GM23338 (cell line): Measurements from ENCODE around the gene RRAS. TPM values are rescaled to one million over a fixed set of nuclear protein-coding genes. Genes with fewer than 3 reads are reported as not detected.

Source experiments
- ATAC-seq: fragments of 200-7000 bp; cut with Tn5 transposase; 3 replicates; pipeline ENCODE4 v1.9.1; 2020
- DNase-seq: peaks from one replicate; pipeline ENCODE4 v3.0.0-alpha.2; 2015; ENCODE audit warnings: low spot score
- H2AFZ ChIP-seq: fragments of 200-600 bp; sonication (generic); 2 replicates; pipeline ENCODE4 v1.8.0; 2016; ENCODE audit warnings: antibody characterized with exemption, mild to moderate bottlenecking, moderate library complexity
- H3F3A ChIP-seq: fragments of 200-600 bp; sonication (generic); replicated peaks from 2 replicates; pipeline ENCODE4 v1.8.0; 2017; ENCODE audit warnings: antibody characterized with exemption, mixed run types, low read depth
- H3K27ac ChIP-seq: fragments of 200-600 bp; sonication (generic); 2 replicates; pipeline ENCODE4 v1.6.1; 2016; ENCODE audit warnings: low read depth
- H3K27me3 ChIP-seq: fragments of 200-600 bp; sonication (generic); 2 replicates; pipeline ENCODE4 v1.8.0; 2016; ENCODE audit warnings: mild to moderate bottlenecking, mixed run types, moderate library complexity; ENCODE audit not compliant: insufficient read depth
- H3K36me3 ChIP-seq: fragments of 200-600 bp; sonication (generic); 2 replicates; pipeline ENCODE4 v1.8.0; 2016; ENCODE audit warnings: mild to moderate bottlenecking; ENCODE audit not compliant: insufficient read depth
- H3K4me1 ChIP-seq: fragments of 200-600 bp; sonication (generic); 2 replicates; pipeline ENCODE4 v1.8.0; 2016; ENCODE audit warnings: mild to moderate bottlenecking, moderate library complexity; ENCODE audit not compliant: insufficient read depth
- H3K4me2 ChIP-seq: fragments of 200-600 bp; sonication (generic); 2 replicates; pipeline ENCODE4 v1.7.1; 2017; ENCODE audit warnings: mixed run types
- H3K4me3 ChIP-seq: fragments of 200-600 bp; sonication (generic); 2 replicates; pipeline ENCODE4 v1.6.1; 2016; ENCODE audit warnings: mixed run types
- H3K79me2 ChIP-seq: fragments of 200-600 bp; sonication (generic); replicated peaks from 2 replicates; pipeline ENCODE4 v1.8.0; 2017; ENCODE audit warnings: mild to moderate bottlenecking; ENCODE audit not compliant: insufficient read depth
- H3K9me2 ChIP-seq: fragments of 200-600 bp; sonication (generic); 2 replicates; pipeline ENCODE4 v1.8.0; 2017; ENCODE audit not compliant: insufficient read depth
- H4K20me1 ChIP-seq: fragments of 200-600 bp; sonication (generic); replicated peaks from 2 replicates; pipeline ENCODE4 v1.8.0; 2017; ENCODE audit warnings: mild to moderate bottlenecking; ENCODE audit not compliant: insufficient read depth
- H3K27ac Mint-ChIP-seq: 2 replicates; pipeline ENCODE4 v1.8.0; 2020; ENCODE audit warnings: inconsistent platforms, mild to moderate bottlenecking, moderate library complexity, mixed read lengths
- H3K27me3 Mint-ChIP-seq: 3 replicates; pipeline ENCODE4 v1.8.0; 2022; ENCODE audit warnings: low read depth, mild to moderate bottlenecking, moderate library complexity, mixed read lengths, inconsistent platforms; ENCODE audit not compliant: insufficient read depth, poor library complexity
- H3K36me3 Mint-ChIP-seq: 3 replicates; pipeline ENCODE4 v1.8.0; 2021; ENCODE audit warnings: low read depth, mild to moderate bottlenecking, inconsistent platforms, moderate library complexity, mixed read lengths
- H3K4me1 Mint-ChIP-seq: 3 replicates; pipeline ENCODE4 v1.8.0; 2020; ENCODE audit warnings: mild to moderate bottlenecking, inconsistent platforms, mixed read lengths
- H3K4me3 Mint-ChIP-seq: 3 replicates; pipeline ENCODE4 v1.8.0; 2021; ENCODE audit warnings: moderate library complexity, mild to moderate bottlenecking, inconsistent platforms, mixed read lengths
- H3K9me3 Mint-ChIP-seq: 3 replicates; pipeline ENCODE4 v1.8.0; 2020; ENCODE audit warnings: moderate library complexity, mild to moderate bottlenecking, inconsistent platforms, mixed read lengths
- EZH2 ChIP-seq: fragments of 200-600 bp; sonication (generic); IDR thresholded peaks from one replicate; pipeline ENCODE4 v1.8.0; 2017; ENCODE audit warnings: antibody characterized with exemption, mild to moderate bottlenecking, low read depth; ENCODE audit not compliant: unreplicated experiment
- NANOG ChIP-seq: IDR thresholded peaks from 2 replicates; pipeline ENCODE4 v1.6.1; 2016; ENCODE audit warnings: antibody characterized with exemption, borderline replicate concordance
- STAT1 ChIP-seq: IDR thresholded peaks from one replicate; pipeline ENCODE4 v1.6.1; 2016; ENCODE audit warnings: antibody characterized with exemption; ENCODE audit not compliant: unreplicated experiment
- polyA plus RNA-seq: library from polyadenylated mRNA; unstranded; fragments of >200 nt; fragmentation: Nextera tagmentation; extraction: Ambion mirVana; gene quantifications from 2 replicates; pipeline ENCODE4 v1.2.1, GENCODE V29; 2016
- total RNA-seq: library from RNA; depleted of rRNA; stranded (reverse); fragments of >200 nt; shearing (Covaris generic); gene quantifications from 2 replicates; pipeline ENCODE4 v1.2.3, GENCODE V29; 2014
- TF ChIP-seq, protein P1 (sequence below): fragments of 250-450 bp; sonication (Bioruptor Pico); IDR thresholded peaks from 2 replicates; pipeline ENCODE4 v1.5.0; 2020; ENCODE audit warnings: mild to moderate bottlenecking, moderate library complexity
- TF ChIP-seq, protein P2 (sequence below): IDR thresholded peaks from 2 replicates; pipeline ENCODE4 v1.6.1; 2016; ENCODE audit warnings: antibody characterized with exemption
- TF ChIP-seq, protein P3 (sequence below): IDR thresholded peaks from one replicate; pipeline ENCODE4 v1.6.1; 2018; ENCODE audit warnings: antibody characterized with exemption; ENCODE audit not compliant: unreplicated experiment
- TF ChIP-seq, protein P4 (sequence below), 2 experiments: fragments of 200-600 bp in 1 of 2; sonication (generic) in 1 of 2; conservative IDR thresholded peaks; 2 replicates each; pipeline versions ENCODE4 v1.5.1 to v1.6.1; 2016 to 2017; ENCODE audit warnings: antibody characterized with exemption in 2 of 2, low read depth in 2 of 2, mild to moderate bottlenecking in 2 of 2, moderate library complexity in 1 of 2

The RRAS gene
- total and polyA plus RNA-seq, 2 experiments from 2014 or later = 9.3 to 30.0 TPM

DNA sequence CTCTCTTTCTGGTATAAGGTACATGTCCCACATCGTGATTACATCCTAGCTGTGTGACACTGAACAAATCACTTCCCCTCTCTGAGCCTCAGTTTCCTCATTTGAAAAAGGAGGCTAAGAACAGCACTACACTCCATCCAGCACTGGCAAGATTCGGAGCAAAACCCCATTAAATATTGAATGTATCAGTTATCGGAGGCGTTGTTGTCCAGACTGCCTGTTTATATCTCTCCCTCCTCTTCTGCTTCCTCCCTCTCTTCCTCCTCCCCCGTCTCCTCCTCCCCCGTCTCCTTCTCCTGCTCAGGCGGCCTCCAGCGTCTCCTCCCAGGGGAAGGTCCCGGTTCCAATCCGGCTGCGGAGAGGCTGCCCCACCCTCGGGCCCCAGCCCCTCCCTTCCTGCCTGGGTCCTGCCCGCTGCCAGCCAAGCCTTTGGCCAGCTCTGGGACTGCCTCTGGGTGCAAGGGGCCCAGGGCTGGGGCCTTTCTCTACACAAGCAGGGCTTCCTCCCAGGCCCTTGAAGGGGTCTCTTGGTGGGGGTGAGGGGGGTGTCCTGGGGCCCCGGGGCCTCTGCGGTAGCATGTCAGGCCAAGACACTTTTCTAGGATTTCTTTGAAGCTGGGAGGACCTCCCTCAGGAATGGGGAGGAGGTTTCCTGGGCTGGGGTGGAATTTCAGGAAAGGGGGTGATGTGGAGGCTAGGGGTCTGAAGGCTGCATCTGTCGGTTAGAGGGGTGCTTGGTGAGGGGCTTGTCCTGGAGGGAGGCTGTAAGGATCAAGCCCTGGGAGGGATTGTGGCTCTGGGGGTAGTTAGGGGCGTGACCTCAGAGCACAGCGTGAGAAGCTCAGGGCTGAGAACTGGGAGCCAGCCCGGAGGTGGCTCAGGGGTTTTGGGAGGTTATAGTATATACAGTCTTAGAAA is 1.9 kb downstream of the RRAS start (continued):
- TF ChIP-seq, protein P1, sequence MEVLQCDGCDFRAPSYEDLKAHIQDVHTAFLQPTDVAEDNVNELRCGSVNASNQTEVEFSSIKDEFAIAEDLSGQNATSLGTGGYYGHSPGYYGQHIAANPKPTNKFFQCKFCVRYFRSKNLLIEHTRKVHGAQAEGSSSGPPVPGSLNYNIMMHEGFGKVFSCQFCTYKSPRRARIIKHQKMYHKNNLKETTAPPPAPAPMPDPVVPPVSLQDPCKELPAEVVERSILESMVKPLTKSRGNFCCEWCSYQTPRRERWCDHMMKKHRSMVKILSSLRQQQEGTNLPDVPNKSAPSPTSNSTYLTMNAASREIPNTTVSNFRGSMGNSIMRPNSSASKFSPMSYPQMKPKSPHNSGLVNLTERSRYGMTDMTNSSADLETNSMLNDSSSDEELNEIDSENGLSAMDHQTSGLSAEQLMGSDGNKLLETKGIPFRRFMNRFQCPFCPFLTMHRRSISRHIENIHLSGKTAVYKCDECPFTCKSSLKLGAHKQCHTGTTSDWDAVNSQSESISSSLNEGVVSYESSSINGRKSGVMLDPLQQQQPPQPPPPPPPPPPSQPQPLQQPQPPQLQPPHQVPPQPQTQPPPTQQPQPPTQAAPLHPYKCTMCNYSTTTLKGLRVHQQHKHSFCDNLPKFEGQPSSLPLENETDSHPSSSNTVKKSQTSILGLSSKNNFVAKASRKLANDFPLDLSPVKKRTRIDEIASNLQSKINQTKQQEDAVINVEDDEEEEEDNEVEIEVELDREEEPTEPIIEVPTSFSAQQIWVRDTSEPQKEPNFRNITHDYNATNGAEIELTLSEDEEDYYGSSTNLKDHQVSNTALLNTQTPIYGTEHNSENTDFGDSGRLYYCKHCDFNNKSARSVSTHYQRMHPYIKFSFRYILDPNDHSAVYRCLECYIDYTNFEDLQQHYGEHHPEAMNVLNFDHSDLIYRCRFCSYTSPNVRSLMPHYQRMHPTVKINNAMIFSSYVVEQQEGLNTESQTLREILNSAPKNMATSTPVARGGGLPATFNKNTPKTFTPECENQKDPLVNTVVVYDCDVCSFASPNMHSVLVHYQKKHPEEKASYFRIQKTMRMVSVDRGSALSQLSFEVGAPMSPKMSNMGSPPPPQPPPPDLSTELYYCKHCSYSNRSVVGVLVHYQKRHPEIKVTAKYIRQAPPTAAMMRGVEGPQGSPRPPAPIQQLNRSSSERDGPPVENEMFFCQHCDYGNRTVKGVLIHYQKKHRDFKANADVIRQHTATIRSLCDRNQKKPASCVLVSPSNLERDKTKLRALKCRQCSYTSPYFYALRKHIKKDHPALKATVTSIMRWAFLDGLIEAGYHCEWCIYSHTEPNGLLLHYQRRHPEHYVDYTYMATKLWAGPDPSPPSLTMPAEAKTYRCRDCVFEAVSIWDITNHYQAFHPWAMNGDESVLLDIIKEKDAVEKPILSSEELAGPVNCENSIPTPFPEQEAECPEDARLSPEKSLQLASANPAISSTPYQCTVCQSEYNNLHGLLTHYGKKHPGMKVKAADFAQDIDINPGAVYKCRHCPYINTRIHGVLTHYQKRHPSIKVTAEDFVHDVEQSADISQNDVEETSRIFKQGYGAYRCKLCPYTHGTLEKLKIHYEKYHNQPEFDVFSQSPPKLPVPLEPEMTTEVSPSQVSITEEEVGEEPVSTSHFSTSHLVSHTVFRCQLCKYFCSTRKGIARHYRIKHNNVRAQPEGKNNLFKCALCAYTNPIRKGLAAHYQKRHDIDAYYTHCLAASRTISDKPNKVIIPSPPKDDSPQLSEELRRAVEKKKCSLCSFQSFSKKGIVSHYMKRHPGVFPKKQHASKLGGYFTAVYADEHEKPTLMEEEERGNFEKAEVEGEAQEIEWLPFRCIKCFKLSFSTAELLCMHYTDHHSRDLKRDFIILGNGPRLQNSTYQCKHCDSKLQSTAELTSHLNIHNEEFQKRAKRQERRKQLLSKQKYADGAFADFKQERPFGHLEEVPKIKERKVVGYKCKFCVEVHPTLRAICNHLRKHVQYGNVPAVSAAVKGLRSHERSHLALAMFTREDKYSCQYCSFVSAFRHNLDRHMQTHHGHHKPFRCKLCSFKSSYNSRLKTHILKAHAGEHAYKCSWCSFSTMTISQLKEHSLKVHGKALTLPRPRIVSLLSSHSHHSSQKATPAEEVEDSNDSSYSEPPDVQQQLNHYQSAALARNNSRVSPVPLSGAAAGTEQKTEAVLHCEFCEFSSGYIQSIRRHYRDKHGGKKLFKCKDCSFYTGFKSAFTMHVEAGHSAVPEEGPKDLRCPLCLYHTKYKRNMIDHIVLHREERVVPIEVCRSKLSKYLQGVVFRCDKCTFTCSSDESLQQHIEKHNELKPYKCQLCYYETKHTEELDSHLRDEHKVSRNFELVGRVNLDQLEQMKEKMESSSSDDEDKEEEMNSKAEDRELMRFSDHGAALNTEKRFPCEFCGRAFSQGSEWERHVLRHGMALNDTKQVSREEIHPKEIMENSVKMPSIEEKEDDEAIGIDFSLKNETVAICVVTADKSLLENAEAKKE (CRISPR knock-in tag) = no peak
- TF ChIP-seq, protein P2, sequence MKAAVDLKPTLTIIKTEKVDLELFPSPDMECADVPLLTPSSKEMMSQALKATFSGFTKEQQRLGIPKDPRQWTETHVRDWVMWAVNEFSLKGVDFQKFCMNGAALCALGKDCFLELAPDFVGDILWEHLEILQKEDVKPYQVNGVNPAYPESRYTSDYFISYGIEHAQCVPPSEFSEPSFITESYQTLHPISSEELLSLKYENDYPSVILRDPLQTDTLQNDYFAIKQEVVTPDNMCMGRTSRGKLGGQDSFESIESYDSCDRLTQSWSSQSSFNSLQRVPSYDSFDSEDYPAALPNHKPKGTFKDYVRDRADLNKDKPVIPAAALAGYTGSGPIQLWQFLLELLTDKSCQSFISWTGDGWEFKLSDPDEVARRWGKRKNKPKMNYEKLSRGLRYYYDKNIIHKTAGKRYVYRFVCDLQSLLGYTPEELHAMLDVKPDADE = no peak

DNA sequence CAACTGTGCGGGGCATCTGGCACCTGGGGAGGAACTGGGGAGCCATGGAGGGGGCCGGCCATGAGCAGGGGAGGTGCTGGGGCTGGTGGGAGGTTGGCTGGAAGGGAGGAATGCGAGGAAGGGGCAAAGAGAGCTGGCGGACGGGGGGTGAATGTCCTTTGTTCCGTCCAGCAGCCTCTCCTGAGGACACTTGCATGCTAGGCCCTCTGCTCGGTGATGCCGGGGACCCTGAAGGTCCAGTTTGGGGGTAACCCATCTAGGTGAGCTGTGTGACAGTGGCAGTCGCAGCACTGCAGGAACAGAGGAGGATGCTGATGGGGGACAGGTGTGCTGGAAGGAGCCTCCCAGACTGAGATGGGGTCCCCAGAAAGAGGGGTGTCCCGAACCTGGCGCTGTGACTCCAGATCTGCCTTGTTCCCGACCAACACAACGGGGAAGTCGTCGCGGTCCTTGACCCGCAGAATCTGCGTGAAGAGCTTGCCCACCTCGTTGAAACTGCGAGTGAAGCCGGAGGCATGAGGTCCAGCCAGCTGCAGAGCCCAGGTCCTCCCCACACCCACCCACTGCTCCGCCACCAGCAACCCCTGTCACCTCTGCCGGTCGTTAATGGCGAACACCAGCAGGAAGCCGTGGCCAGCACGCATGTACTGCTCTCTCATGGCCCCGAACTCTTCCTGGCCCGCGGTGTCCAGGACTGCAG is 3.6 kb downstream of the RRAS start:
- no peak overlapping the region for H3K4me2 ChIP-seq
- Mint-ChIP-seq H3K27me3 (peaks cover 50% of the 10 kb centered on the region), H3K4me1 (peaks cover 45% of the 10 kb centered on the region), H3K36me3 (no peaks in the 10 kb centered on the region; the same call in 2 of the 3 replicates), H3K4me3 (no peak overlapping the region; the same call in 2 of the 3 replicates), H3K9me3 (peaks cover 2% of the 10 kb centered on the region; the same call in 1 of the 3 replicates), H3K27ac (no peak overlapping the region)
- no peak for TF ChIP-seq EZH2
- no peak for TF ChIP-seq NANOG
- TF ChIP-seq, protein P3, sequence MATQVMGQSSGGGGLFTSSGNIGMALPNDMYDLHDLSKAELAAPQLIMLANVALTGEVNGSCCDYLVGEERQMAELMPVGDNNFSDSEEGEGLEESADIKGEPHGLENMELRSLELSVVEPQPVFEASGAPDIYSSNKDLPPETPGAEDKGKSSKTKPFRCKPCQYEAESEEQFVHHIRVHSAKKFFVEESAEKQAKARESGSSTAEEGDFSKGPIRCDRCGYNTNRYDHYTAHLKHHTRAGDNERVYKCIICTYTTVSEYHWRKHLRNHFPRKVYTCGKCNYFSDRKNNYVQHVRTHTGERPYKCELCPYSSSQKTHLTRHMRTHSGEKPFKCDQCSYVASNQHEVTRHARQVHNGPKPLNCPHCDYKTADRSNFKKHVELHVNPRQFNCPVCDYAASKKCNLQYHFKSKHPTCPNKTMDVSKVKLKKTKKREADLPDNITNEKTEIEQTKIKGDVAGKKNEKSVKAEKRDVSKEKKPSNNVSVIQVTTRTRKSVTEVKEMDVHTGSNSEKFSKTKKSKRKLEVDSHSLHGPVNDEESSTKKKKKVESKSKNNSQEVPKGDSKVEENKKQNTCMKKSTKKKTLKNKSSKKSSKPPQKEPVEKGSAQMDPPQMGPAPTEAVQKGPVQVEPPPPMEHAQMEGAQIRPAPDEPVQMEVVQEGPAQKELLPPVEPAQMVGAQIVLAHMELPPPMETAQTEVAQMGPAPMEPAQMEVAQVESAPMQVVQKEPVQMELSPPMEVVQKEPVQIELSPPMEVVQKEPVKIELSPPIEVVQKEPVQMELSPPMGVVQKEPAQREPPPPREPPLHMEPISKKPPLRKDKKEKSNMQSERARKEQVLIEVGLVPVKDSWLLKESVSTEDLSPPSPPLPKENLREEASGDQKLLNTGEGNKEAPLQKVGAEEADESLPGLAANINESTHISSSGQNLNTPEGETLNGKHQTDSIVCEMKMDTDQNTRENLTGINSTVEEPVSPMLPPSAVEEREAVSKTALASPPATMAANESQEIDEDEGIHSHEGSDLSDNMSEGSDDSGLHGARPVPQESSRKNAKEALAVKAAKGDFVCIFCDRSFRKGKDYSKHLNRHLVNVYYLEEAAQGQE = no peak
- no peak for TF ChIP-seq STAT1
- TF ChIP-seq, protein P4, sequence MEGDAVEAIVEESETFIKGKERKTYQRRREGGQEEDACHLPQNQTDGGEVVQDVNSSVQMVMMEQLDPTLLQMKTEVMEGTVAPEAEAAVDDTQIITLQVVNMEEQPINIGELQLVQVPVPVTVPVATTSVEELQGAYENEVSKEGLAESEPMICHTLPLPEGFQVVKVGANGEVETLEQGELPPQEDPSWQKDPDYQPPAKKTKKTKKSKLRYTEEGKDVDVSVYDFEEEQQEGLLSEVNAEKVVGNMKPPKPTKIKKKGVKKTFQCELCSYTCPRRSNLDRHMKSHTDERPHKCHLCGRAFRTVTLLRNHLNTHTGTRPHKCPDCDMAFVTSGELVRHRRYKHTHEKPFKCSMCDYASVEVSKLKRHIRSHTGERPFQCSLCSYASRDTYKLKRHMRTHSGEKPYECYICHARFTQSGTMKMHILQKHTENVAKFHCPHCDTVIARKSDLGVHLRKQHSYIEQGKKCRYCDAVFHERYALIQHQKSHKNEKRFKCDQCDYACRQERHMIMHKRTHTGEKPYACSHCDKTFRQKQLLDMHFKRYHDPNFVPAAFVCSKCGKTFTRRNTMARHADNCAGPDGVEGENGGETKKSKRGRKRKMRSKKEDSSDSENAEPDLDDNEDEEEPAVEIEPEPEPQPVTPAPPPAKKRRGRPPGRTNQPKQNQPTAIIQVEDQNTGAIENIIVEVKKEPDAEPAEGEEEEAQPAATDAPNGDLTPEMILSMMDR (conservative IDR thresholded peaks at IDR 0.05; ENCODE audit: low read depth in 2 of 2) = no peak
- no peak overlapping the region for H3K4me3 ChIP-seq
- no peaks in the 10 kb centered on the region for H3K36me3 ChIP-seq
- H3K27me3 ChIP-seq = peaks cover 11% of the 10 kb centered on the region; the same call in 1 of the 2 replicates
- H2AFZ ChIP-seq = no peak overlapping the region
- H3K9me2 ChIP-seq = no peaks in the 10 kb centered on the region
- peaks cover 25% of the 10 kb centered on the region for H3F3A ChIP-seq
- DNase-seq (no peak), ATAC-seq (no peak)
- H3K27ac ChIP-seq = no peak overlapping the region
- H3K79me2 ChIP-seq = no peaks in the 10 kb centered on the region
- H3K4me1 ChIP-seq = peaks cover 34% of the 10 kb centered on the region
- H4K20me1 ChIP-seq = no peaks in the 10 kb centered on the region
